Cerebellar nuclear complex (tissue), 1 donor: ENCODE results near the gene ZNF511.
A peak's percentile ranks its signal among the peaks of the same experiment; 100 is the strongest.

ENCODE experiments used
- DNase-seq, 2 experiments: peaks; one replicate each; lab custom pipeline; 2025; lab: John Stamatoyannopoulos, UW

The ZNF511 gene

GRCh38 chr10:133292919-133293809, 15.6 kb upstream of the ZNF511 start:
- DNase-seq = no peak

DNA sequence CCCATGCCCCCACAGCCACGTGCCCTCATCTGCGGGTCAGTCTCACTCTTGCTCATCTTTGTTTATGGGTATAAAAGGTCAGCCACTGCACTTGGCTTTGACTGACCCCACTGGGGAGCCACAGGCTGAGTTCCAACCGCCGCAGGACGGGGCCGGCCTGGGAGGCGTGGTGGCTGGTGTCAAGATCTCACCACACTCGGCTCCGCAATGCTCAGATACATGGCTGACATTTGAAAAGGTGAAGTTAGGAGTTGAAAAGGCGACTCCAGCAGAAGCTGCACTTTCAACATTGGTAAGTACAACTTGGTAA, 14.9 kb upstream of the ZNF511 start:
- no peak for DNase-seq

GRCh38 chr10:133294189-133294588, 14.5 kb upstream of the ZNF511 start:
- DNase-seq = no peak

DNA sequence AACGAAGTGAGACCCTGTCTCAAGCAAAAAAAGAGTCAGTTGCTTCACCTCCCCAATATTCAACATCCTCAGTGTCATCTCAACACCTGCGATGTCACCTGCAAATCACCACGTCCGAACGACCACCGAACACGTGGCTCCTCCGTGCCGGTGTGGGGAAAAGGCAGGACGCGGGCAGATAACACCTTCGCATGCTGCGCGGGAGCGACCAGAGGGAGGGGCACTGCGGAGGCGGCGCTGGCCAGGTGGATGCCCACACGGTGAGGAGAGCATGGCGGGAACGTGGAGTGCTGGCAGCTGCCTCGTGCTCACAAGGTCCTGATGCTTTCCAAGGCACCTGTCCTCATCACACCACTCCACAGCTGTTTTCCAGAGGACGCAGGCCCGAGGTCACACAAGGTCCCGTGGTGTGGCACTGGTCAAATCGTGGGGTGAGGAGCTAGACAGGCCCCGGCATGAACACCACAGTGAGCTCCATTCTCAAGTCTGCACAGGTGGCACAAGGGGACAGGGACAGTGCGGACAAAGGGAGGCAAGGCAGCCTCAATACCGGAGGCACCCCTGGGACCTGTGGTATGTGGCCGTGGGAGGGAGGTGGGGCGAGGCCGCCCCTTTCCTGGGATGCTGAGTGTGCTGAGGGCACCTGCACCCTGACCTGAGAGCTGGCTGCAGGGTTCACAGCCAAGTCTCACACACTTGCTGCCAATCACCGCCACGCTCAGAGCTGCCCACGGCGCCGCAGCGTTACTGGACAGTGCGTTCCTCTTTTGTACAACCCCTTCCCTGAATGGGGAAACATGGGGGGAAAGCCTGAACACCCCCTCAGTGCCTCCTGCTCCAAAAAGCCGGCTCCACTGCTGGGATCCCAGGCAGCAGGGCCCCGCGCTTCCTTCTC, 13.0 kb upstream of the ZNF511 start:
- no peak for DNase-seq

GRCh38 chr10:133297504-133297903, 11.2 kb upstream of the ZNF511 start:
- DNase-seq = no peak

DNA sequence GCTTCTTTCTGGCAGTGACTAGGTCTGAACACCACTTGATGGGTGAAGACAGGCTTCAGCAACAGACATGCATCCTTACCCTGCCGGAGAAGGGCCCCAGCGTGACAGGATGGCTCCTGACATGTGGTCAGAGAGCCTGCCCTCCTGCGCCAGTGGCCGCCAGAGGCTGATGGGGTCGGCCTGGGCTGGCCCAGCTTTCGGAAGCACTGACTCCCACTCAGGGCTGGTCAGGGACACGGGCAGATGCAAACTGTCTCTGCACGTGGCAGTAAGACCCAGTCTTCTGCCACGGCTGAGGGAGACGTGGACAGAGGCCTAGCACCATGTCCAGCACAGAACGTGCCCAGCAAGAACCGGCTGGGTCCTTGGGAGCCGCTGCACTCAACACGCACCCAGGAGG, 10.2 kb upstream of the ZNF511 start:
- DNase-seq = no peak

DNA sequence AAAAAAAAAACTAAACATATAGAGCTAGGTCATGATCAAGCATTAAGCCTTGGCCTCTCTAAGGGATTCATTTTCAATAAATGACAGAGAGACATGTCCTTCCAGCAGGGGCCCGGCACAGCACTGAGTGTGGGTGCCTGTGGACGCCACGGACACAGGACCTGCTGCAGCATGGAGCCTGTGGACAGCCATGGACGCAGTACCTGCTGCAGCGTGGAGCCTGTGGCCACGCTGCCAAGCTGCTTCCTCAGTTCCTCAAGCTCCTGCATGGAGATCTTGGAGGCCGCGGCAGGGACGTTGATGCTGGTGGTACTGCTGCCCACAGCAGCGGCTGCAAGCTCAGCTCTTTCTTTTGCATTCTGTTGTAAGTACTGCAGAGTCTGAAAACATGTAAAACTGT, 9.5 kb upstream of the ZNF511 start:
- DNase-seq = no peak

- DNase-seq = no peak
Measured at GRCh38 chr10:133299738-133300137, 9.0 kb upstream of the ZNF511 start.

GRCh38 chr10:133302230-133302629, 6.5 kb upstream of the ZNF511 start:
- DNase-seq = no peak

GRCh38 chr10:133303206-133303605, 5.5 kb upstream of the ZNF511 start:
- no peak for DNase-seq

DNA sequence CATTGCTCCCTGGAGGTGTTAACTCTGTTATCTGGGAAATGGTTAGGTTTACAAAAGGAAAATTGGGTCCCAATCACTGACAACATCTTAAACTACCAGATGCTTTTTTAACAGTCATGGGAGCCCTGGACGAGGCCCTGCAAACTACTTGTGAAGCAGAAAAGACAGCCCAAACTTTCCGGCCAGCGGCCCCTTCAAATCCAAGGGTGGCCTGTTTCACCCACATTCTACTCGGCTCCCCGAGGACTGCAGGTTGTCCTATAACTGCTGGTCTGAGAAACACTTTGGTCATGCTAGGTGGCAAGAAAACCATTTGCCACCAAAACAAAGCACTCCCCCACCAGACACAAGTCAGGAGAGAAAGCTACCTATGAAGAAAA, 2.6 kb upstream of the ZNF511 start:
- no peak for DNase-seq

- DNase-seq = no peak
Measured at GRCh38 chr10:133306941-133307379, 1.8 kb upstream of the ZNF511 start.

GRCh38 chr10:133307776-133308420, 816 bp upstream of the ZNF511 start:
- no peak for DNase-seq

- DNase-seq = peak; percentile 23 to 61
Measured at GRCh38 chr10:133309100-133309719, 496 bp downstream of the ZNF511 start.

DNA sequence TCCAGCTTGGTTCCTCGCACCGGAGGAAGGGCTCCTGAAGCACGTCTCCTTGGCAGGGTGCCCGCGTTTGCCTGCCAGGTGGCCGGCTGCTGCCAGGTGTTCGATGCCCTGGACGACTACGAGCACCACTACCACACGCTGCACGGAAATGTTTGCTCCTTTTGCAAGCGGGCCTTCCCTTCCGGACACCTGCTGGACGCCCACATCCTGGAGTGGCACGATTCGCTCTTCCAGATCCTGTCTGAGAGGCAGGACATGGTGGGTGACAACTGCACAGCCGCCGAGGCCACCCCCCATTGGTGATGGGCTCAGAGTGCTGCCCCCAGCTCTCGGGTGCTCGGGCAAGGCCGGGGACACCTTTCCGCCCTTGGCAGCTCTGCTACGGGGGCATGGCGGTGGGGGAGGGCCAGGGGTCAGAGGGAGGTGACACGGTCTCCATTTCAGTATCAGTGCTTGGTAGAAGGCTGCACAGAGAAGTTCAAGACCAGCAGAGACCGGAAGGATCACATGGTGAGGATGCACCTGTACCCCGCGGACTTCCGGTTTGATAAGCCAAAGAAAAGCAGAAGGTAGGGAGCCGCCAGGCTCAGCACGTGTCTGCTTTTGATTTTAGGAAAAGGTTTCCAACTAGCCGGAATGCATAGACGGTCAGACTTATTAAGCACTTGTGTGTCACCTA, 1.1 kb downstream of the ZNF511 start:
- no peak for DNase-seq

DNA sequence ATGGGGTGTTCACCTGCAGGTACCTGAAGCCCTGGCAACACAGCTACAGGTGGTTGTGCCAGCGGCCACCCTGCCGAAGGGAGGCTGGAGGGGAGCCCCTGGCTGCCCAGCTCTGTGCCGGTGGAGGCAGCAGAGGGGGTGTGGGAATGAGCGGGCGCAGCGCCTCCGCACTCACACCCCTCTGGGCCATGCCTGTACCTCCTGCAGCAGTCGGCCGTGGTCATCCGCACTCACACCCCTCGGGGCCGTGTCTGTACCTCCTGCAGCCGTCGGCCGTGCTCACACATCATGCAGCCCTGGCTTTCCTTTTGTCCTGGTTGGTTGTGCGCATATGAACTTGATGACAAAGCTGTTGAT, 1.7 kb downstream of the ZNF511 start:
- no peak for DNase-seq

DNA sequence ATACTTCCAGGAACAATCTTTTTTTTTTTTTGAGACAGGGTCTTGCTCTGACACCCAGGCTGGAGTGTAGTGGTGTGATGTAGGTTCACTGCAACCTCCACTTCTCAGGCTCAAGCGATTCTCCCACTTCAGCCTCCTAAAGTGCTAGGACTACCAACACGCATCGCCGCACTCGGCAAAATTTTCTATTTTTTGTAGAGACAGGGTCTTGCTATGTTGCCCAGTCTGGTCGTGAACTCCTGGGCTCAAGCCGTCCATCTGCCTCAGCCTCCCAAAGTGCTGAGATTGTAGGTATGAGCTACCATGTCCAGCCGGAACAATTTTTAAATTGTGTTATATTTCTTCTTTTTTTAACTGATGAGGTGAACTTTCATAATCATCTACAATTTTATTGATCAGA, 2.1 kb downstream of the ZNF511 start:
- DNase-seq = no peak

GRCh38 chr10:133311570-133311969, 2.9 kb downstream of the ZNF511 start:
- DNase-seq = no peak

DNA sequence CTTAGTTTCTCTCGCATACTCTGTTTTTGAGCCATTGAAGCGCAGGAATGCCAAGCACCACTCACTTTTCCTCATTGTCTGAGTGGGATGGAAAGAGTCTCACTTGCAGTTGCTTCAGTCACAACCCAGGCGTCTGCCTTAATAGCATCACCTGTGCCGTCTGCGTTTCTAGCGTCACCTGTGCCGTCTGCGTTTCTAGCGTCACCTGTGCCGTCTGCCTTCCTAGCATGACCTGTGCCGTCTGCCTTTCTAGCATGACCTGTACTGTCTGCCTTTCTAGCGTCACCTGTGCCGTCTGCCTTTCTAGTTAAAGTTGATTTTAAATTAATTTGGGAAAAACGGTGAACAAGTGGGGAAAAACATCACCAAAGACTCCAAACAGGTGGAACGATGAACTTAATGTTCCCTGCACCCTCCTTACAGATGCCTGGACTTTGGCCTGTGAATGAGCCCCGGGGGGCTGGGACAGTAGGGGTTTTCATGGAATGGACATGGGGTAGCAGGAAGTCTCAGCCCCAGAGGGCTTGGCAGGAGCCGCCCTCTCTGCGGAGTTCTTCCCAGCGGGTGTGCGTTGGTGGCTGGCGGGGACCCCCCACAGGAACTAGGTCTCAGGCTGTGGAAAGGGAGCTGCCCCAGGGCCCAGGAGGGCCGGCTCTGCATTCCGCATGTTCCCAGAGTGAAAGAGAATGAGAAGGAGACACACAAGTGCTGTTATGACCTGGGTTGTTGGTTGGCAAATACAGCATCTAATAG, 3.5 kb downstream of the ZNF511 start:
- no peak for DNase-seq

GRCh38 chr10:133312769-133313145, 4.0 kb downstream of the ZNF511 start:
- DNase-seq = no peak

- DNase-seq = no peak
Measured at GRCh38 chr10:133313192-133313591, 4.5 kb downstream of the ZNF511 start.
